Prostate gland (tissue), 2 donors: ENCODE measurements around the gene TMEM150B. TPM values are rescaled to one million over a fixed set of nuclear protein-coding genes. Genes with fewer than 3 reads are reported as not detected.

Experiments
- DNase-seq: peaks from one replicate; pipeline ENCODE4 v3.0.0-alpha.2; 2019; ENCODE audit warnings: low spot score
- H3K27ac ChIP-seq, 2 donors: fragments of 200-600 bp; sonication (generic); 2 replicates each; pipeline ENCODE4 v1.5.1; 2017 to 2019
- H3K27me3 ChIP-seq: fragments of 200-600 bp; sonication (generic); replicated peaks from 2 replicates; pipeline ENCODE4 v1.5.1; 2019; ENCODE audit not compliant: insufficient read depth
- H3K36me3 ChIP-seq, 2 donors: fragments of 200-600 bp; sonication (generic); 1 replicate in 1 of 2; 2 replicates in 1 of 2; pipeline versions ENCODE4 v1.5.1 to v1.8.1; 2017 to 2019
- H3K4me1 ChIP-seq: fragments of 200-600 bp; sonication (generic); replicated peaks from 2 replicates; pipeline ENCODE4 v1.5.1; 2019
- H3K4me3 ChIP-seq, 2 donors: fragments of 200-600 bp; sonication (generic); 2 replicates each; pipeline ENCODE4 v1.5.1; 2017 to 2019
- H3K9me3 ChIP-seq: fragments of 200-600 bp; sonication (generic); 2 replicates; pipeline ENCODE4 v1.5.1; 2017
- POLR2A ChIP-seq: fragments of 450-650 bp; IDR thresholded peaks from one replicate; pipeline ENCODE4 v1.6.1; 2016; ENCODE audit warnings: antibody characterized with exemption, mild to moderate bottlenecking
- POLR2AphosphoS5 ChIP-seq: sonication (generic); formaldehyde crosslinking; IDR thresholded peaks from one replicate; pipeline ENCODE4 v1.6.1; 2017; ENCODE audit warnings: antibody characterized with exemption
- WGBS: methylation state at CpG from one replicate; pipeline ENCODE4 v1.1.5; 2018; 5-methylcytosine and 5-hydroxymethylcytosine counted together
- intact Hi-C: fragments of 100-400 bp; cut with DNase I; formaldehyde crosslinking; loops from one replicate; pipeline ENCODE4 v1.14.2; 2022
- total RNA-seq, 2 donors: library from RNA; depleted of rRNA; stranded (reverse); fragments of >200 nt; gene quantifications; one replicate each; pipeline ENCODE4 v1.1.0, GENCODE V29; 2016
- TF ChIP-seq, protein P1 (sequence below), 4 experiments: fragments of 200-600 bp in 2 of 4; fragments of 450-650 bp in 2 of 4; sonication (generic) in 2 of 4; IDR thresholded peaks; 1 replicate in 3 of 4; 2 replicates in 1 of 4; pipeline ENCODE4 v1.5.1; 2016 to 2019; ENCODE audit warnings: antibody characterized with exemption in 4 of 4, mild to moderate bottlenecking in 2 of 4, moderate library complexity in 2 of 4

TMEM150B gene
- total RNA-seq, 2 donors from 2014 or later, result not detected

DNA sequence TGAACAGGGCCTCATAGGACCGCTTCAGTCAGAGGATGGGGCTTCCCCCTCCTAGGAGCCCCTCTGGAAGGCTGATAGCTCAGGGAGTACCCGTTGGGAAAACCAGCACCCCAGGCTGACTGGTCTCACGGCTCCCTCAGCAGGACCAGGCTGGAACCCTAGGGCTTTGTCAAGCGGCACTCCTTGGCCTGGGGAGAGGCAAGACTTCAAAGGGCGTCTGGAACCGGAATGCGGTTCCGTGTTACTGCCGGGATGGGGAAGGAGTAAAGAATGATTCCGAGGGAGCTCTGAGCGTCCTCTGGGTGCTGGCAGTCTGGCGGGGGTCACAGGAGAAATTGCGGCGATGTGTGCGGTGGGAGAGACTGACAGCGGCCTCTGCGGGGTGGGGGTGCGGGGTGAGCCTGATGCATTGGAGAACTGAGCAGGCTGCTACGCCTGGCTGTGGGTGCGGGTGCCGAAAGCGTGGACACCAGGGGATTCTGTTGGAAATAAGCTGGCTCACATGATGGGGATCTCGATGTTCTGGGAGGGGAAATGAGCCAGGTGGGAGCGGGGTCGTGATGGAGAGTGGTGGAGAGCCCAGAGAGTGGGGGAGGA, 27.5 kb upstream of the TMEM150B start:
- peaks cover 5% of the 10 kb centered on the region for H3K4me1 ChIP-seq
- H3K4me3 ChIP-seq, result no peak overlapping the region
- whole genome bisulfite sequencing, result 44% methylated on average over 25 of the region's 25 CpGs
- no peak overlapping the region for H3K27ac ChIP-seq
- intact Hi-C loops, result no loop called here
- no peak for DNase-seq
- TF ChIP-seq, protein P1, sequence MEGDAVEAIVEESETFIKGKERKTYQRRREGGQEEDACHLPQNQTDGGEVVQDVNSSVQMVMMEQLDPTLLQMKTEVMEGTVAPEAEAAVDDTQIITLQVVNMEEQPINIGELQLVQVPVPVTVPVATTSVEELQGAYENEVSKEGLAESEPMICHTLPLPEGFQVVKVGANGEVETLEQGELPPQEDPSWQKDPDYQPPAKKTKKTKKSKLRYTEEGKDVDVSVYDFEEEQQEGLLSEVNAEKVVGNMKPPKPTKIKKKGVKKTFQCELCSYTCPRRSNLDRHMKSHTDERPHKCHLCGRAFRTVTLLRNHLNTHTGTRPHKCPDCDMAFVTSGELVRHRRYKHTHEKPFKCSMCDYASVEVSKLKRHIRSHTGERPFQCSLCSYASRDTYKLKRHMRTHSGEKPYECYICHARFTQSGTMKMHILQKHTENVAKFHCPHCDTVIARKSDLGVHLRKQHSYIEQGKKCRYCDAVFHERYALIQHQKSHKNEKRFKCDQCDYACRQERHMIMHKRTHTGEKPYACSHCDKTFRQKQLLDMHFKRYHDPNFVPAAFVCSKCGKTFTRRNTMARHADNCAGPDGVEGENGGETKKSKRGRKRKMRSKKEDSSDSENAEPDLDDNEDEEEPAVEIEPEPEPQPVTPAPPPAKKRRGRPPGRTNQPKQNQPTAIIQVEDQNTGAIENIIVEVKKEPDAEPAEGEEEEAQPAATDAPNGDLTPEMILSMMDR (IDR thresholded peaks at IDR 0.05), result no peak
- TF ChIP-seq POLR2A (no peak), POLR2AphosphoS5 (no peak)
- H3K9me3 ChIP-seq, result no peaks in the 10 kb centered on the region
- H3K36me3 ChIP-seq, result no peaks in the 10 kb centered on the region
- peaks cover 3% of the 10 kb centered on the region for H3K27me3 ChIP-seq

DNA sequence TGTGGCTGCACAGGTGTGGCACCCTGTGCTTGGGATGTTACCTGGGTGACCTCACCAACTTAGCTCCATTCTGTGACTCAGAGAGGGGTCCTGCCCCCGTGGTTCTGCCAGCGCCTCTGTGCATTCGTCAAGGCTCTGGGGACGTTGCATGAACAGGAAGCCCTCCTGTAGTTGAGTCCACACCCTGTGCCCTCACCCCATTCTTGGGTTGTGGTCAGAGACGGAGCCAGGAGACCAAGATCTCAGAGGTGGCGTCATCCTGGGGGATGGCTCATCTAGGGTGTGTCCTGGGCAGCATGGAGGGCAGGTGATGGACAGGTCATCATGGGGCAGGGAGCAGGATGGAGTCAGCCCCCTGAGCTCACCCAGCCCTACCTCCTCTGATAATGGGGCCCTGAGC, 26.9 kb upstream of the TMEM150B start:
- no peaks in the 10 kb centered on the region for H3K36me3 ChIP-seq
- peaks cover 5% of the 10 kb centered on the region for H3K4me1 ChIP-seq
- WGBS, result 71% methylated on average over 6 of the region's 6 CpGs
- DNase-seq, result no peak
- intact Hi-C loops, result no loop called here
- H3K4me3 ChIP-seq, result no peak overlapping the region
- TF ChIP-seq, protein P1 (IDR thresholded peaks at IDR 0.05), result no peak
- no peaks in the 10 kb centered on the region for H3K9me3 ChIP-seq
- no peak overlapping the region for H3K27ac ChIP-seq
- peaks cover 3% of the 10 kb centered on the region for H3K27me3 ChIP-seq

DNA sequence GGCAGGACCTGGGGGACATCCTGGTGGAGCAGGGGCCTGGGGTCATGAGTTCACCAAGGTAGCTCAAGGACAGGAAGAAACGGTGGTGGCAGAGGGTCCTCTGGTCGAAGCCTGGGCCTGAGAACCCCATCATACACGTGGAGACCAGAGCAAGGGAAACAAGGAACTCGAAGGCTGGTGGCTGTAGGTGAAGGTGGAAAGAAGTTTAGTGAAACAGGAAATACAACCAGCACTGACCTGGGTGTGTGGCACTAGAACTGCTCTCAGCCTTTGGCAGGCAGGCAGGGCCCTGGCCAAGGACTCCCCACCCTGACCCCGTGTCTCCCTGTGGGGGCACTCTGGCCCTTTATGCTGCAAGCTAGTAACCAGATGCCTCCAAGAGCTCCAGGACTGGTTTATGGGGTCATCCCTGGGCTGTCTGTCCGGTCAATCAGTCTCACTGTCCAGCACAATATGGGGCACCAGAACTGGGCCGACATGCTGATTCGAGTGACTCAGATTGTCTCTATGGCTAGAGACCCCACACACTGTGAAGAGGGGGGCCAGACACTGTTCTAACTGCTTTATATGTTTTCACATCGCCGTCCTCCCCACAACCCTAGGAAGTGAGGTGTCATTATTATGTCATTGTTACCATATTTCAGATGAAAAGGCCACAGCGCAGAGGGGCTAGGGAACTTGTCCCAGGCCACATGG, 25.6 kb upstream of the TMEM150B start:
- Histone ChIP-seq H3K4me3 (no peak overlapping the region), H3K36me3 (no peaks in the 10 kb centered on the region), H3K27me3 (peaks cover 3% of the 10 kb centered on the region), H3K4me1 (peaks cover 5% of the 10 kb centered on the region), H3K27ac (no peak overlapping the region), H3K9me3 (no peaks in the 10 kb centered on the region)
- intact Hi-C loops, result no loop called here
- no peak for TF ChIP-seq POLR2A
- DNase-seq, result no peak
- WGBS, result 65% methylated on average over 11 of the region's 11 CpGs

DNA sequence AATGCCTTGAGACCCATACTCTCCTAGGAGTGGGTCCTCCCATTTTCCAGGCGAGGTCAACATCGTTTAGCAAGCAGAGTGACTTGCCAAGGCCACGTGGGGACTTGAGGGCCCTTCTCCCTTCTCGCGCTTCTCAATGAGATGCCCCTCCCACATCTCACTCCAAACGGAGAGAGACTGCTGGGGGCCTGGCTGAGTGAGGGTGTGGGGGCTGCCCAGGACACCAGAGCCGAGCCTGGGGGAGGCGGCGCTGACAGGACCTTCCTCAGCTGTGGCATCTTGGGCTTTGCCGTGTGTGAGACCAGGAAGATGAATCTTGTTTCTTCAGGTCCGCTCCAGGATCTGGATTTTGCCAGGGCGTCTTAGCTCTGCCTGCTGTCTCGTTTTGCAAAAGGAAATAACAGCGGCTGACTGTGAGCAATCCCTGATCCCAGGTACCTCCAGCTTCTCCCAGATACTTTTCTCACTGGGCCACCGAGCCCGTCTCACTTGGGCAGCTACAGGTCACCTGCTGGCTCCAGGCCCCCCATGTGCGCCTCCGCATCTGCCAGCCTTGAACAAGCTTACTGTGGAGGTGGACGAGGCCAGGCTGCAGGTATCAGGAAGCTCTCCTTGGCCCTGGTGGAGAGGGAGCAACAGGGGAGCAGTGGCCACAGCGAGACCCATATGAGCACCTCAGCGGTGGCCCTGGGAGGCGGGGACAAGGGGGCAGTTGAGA, 23.3 kb upstream of the TMEM150B start:
- Histone ChIP-seq H3K27ac (no peak overlapping the region), H3K4me1 (peaks cover 3% of the 10 kb centered on the region), H3K9me3 (no peaks in the 10 kb centered on the region), H3K27me3 (peaks cover 3% of the 10 kb centered on the region), H3K36me3 (no peaks in the 10 kb centered on the region), H3K4me3 (no peak overlapping the region)
- WGBS, result 70% methylated on average over 22 of the region's 22 CpGs
- intact Hi-C loops, result no loop called here
- DNase-seq, result no peak
- TF ChIP-seq, protein P1 (IDR thresholded peaks at IDR 0.05), result no peak
- TF ChIP-seq POLR2A (no peak), POLR2AphosphoS5 (no peak)

DNA sequence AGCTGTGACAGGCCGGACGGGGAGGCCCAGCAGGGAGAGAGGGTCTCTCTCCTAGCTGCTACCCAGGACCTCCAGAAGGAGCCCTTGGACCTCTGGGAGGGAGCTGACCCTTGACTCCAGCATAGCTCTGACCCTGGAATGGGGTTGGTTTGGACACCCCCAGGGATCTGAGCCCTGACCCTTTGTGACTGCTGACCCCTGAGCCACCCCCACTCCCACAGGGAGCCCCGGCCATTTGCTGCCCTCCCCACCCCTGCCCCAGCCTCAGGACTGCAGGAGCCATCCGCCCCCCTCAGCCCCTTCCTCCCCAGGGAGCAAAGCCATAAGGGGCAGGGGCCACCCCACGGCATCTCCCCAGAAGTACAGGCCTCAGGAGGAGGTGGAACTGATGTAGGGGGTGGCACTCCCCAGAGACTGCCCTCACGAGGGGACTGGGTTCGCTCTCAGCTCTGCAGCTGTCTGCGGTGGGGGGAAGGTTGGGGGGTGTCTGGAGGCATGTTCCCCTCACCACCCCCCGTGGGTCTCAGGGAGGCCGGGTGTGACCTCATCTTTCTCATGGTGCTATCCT, 22.4 kb upstream of the TMEM150B start:
- no peak for DNase-seq
- Histone ChIP-seq H3K27me3 (peaks cover 2% of the 10 kb centered on the region), H3K9me3 (no peaks in the 10 kb centered on the region), H3K27ac (no peak overlapping the region), H3K4me3 (no peak overlapping the region), H3K4me1 (no peaks in the 10 kb centered on the region), H3K36me3 (no peaks in the 10 kb centered on the region)
- 89% methylated on average over 10 of the region's 10 CpGs for WGBS
- intact Hi-C loops, result no loop called here
- TF ChIP-seq POLR2AphosphoS5, result no peak
- TF ChIP-seq, protein P1 (IDR thresholded peaks at IDR 0.05), result no peak
- TF ChIP-seq POLR2A, result no peak
